Thoracic aorta (tissue), 2 donors: ENCODE measurements around the gene SPA17. TPM values are rescaled to one million over a fixed set of nuclear protein-coding genes. Genes with fewer than 3 reads are reported as not detected.
A peak's percentile ranks its signal among the peaks of the same experiment; 100 is the strongest.

Source experiments
- ATAC-seq: fragments of 150-250 bp; one replicate; pipeline ENCODE4 v1.8.0; 2017; ENCODE audit warnings: low read depth; ENCODE audit not compliant: insufficient number of reproducible peaks, low FRiP score
- DNase-seq: peaks from one replicate; pipeline ENCODE4 v3.0.0-alpha.2; 2020; ENCODE audit warnings: low spot score
- H3K27ac ChIP-seq, 2 donors: fragments of 200-600 bp; sonication (generic); 1 replicate in 1 of 2; 2 replicates in 1 of 2; pipeline ENCODE4 v1.5.1; 2016; ENCODE audit warnings: mild to moderate bottlenecking in 2 of 2, moderate library complexity in 2 of 2
- H3K27me3 ChIP-seq: fragments of 200-600 bp; sonication (generic); replicated peaks from 2 replicates; pipeline ENCODE4 v1.6.0; 2016; ENCODE audit warnings: mild to moderate bottlenecking; ENCODE audit not compliant: insufficient read depth
- H3K36me3 ChIP-seq: fragments of 200-600 bp; sonication (generic); one replicate; pipeline ENCODE4 v1.5.1; 2016
- H3K4me1 ChIP-seq, 2 donors: fragments of 200-600 bp; sonication (generic); 1 replicate in 1 of 2; 2 replicates in 1 of 2; pipeline versions ENCODE4 v1.5.1 to v1.6.0; 2016; ENCODE audit warnings: low read depth in 2 of 2, mild to moderate bottlenecking in 1 of 2; ENCODE audit not compliant: control insufficient read depth in 1 of 2
- H3K4me3 ChIP-seq: fragments of 200-600 bp; sonication (generic); 2 replicates; pipeline ENCODE4 v1.5.1; 2016; ENCODE audit warnings: mild to moderate bottlenecking
- H3K9me3 ChIP-seq: fragments of 200-600 bp; sonication (generic); 2 replicates; pipeline ENCODE4 v1.5.1; 2016
- total RNA-seq, 2 donors: library from RNA; depleted of rRNA; stranded (reverse); fragments of >200 nt; gene quantifications; one replicate each; pipeline versions ENCODE4 v1.1.0 to v1.2.3, GENCODE V29; 2016
- TF ChIP-seq, protein P1 (sequence below): fragments of 200-600 bp; sonication (generic); IDR thresholded peaks from one replicate; pipeline ENCODE4 v1.5.1; 2019; ENCODE audit warnings: antibody characterized with exemption

Gene SPA17
- total RNA-seq, 2 donors from 2014 or later, result 3.9 to 6.4 TPM

DNA sequence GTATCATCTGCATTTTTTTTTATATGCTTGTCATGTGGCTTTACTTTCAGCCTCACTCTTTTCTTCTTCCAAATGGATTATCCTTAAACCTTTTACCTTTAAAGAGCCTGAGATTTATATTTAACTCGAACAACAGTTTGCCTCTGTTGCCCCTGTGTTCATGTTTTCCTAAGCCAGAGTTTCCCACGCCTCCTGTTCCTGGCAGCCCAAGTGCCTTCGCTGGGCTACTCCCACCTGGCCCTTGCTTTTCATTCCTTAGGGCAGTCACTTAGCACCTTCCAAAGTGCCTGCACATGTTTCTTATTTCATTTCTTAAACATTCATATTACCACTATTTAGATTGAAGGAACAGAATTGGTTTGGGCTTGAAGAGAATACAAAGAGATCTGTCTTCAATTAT lies 37.8 kb upstream of the SPA17 start:
- TF ChIP-seq, protein P1, sequence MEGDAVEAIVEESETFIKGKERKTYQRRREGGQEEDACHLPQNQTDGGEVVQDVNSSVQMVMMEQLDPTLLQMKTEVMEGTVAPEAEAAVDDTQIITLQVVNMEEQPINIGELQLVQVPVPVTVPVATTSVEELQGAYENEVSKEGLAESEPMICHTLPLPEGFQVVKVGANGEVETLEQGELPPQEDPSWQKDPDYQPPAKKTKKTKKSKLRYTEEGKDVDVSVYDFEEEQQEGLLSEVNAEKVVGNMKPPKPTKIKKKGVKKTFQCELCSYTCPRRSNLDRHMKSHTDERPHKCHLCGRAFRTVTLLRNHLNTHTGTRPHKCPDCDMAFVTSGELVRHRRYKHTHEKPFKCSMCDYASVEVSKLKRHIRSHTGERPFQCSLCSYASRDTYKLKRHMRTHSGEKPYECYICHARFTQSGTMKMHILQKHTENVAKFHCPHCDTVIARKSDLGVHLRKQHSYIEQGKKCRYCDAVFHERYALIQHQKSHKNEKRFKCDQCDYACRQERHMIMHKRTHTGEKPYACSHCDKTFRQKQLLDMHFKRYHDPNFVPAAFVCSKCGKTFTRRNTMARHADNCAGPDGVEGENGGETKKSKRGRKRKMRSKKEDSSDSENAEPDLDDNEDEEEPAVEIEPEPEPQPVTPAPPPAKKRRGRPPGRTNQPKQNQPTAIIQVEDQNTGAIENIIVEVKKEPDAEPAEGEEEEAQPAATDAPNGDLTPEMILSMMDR, result no peak
- no peak for ATAC-seq

DNA sequence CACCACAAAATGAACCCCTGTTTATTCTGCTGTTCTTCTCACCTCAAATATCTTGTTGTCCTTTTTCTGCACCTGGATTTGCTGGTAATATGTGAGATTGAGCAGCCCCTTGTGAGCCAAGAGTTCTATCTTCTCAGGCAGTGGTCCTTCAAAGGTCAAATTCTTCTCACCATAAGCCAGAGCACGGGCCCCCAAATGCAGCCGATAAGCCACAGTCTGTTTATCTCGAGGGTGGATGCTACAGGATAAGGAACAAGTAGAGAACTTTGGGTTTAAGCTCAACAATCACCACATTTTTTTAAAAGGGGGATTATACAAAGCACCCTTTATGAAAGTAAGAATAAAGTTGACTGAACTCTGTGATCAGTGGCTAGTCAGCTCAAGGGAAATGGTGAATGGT lies 35.2 kb upstream of the SPA17 start:
- no peaks in the 10 kb centered on the region for H3K9me3 ChIP-seq
- H3K36me3 ChIP-seq, result no peaks in the 10 kb centered on the region
- H3K27me3 ChIP-seq, result no peaks in the 10 kb centered on the region
- H3K27ac ChIP-seq, result no peak overlapping the region
- peaks cover 10 to 44% of the 10 kb centered on the region in 2 donors for H3K4me1 ChIP-seq
- TF ChIP-seq, protein P1, result no peak
- ATAC-seq (no peak), DNase-seq (no peak)
- H3K4me3 ChIP-seq, result no peak overlapping the region

More for the DNA sequence above, 37.8 kb upstream of the SPA17 start:
- no peaks in the 10 kb centered on the region for H3K9me3 ChIP-seq
- no peaks in the 10 kb centered on the region for H3K27me3 ChIP-seq
- no peak overlapping the region for H3K4me3 ChIP-seq
- peaks cover 22% of the 10 kb centered on the region for H3K36me3 ChIP-seq
- DNase-seq, result no peak
- H3K4me1 ChIP-seq, result peaks cover 5 to 36% of the 10 kb centered on the region in 2 donors
- H3K27ac ChIP-seq, result peak overlapping the region; percentile 61 to 63

DNA sequence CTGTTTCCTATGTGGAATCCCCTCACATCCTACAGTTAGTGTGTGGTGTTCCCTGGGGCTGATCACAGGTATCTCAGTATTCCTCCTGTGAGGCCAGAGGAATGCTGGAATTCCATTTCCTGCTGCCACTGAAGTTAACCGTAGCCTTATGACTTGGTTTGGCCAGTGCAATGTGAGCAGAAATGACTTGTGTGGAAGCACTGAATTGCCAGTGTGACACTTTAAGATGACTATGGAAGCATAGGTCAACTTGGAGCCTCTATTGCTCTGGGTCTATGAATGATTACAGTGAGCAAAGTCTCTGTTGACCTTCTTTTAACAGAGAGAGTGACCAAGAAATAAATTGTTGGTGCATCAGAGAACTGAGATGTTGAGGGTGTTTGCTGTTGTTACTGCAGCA lies 34.5 kb upstream of the SPA17 start:
- Histone ChIP-seq H3K27me3 (no peaks in the 10 kb centered on the region), H3K9me3 (no peaks in the 10 kb centered on the region), H3K4me1 (peaks cover 10 to 43% of the 10 kb centered on the region in 2 donors), H3K4me3 (no peak overlapping the region), H3K36me3 (no peaks in the 10 kb centered on the region), H3K27ac (no peak overlapping the region)
- TF ChIP-seq, protein P1, result no peak
- ATAC-seq (no peak), DNase-seq (no peak)

DNA sequence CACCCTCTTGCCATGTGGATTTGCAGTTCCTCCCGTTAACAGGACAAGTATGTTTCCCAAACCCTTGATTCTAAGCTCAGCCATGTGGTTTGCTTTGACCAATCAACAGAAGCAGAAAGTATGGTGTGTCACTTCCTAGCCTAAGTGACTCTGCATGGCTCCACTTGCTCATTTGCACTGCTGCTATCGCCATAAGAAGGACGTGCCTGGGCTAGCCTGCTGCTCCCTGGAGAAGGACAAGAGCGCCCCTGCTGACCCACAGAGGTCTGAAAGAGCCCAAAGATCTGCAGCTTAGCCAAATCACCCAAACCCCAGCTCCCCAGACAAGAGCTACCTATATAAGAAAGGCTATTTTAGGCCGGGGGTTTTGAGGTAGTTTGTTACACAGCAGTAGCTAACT lies 33.0 kb upstream of the SPA17 start:
- TF ChIP-seq, protein P1, result no peak
- ATAC-seq, result no peak
- H3K9me3 ChIP-seq, result no peaks in the 10 kb centered on the region
- H3K27me3 ChIP-seq, result no peaks in the 10 kb centered on the region
- H3K4me3 ChIP-seq, result no peak overlapping the region
- no peaks in the 10 kb centered on the region for H3K36me3 ChIP-seq
- H3K4me1 ChIP-seq, result peaks cover 5 to 39% of the 10 kb centered on the region in 2 donors
- H3K27ac ChIP-seq, result no peak overlapping the region
- no peak for DNase-seq

DNA sequence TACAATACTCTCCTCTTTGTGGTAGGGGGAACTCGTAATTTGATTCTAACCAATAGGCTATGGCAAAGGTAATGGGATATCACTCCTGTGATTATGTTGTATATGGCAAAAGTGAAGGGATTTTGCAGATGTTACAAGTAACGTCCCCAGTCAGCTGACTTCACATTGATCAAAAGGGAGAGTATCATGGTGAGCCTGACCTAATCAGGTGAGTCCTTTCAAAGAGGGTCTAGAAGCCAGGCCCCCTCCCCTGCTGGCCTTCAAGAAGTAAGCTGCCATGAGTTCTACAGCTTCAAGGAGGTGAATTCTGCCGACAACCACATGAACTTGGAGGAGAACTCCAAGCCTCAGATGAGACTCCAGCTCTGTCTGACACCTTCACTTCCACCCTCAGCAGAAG lies 31.1 kb upstream of the SPA17 start:
- H3K9me3 ChIP-seq, result no peaks in the 10 kb centered on the region
- TF ChIP-seq, protein P1, result no peak
- H3K27ac ChIP-seq, result peak overlapping the region; percentile 80 to 81
- H3K36me3 ChIP-seq, result no peaks in the 10 kb centered on the region
- H3K27me3 ChIP-seq, result no peaks in the 10 kb centered on the region
- DNase-seq (no peak), ATAC-seq (no peak)
- H3K4me3 ChIP-seq, result no peak overlapping the region
- H3K4me1 ChIP-seq, result peaks cover 5 to 24% of the 10 kb centered on the region in 2 donors
